Upper lobe of left lung (tissue), 6 donors: ENCODE data around the gene GET4. TPM values are rescaled to one million over a fixed set of nuclear protein-coding genes. Genes with fewer than 3 reads are reported as not detected.
A peak's percentile ranks its signal among the peaks of the same experiment; 100 is the strongest.

Source experiments
- ATAC-seq, 2 donors: fragments of 200-7000 bp; cut with Tn5 transposase; one replicate each; pipeline ENCODE4 v1.9.1; 2022; ENCODE audit warnings: mild to moderate bottlenecking in 2 of 2, moderate library complexity in 2 of 2; ENCODE audit not compliant: low FRiP score in 2 of 2
- DNase-seq, 2 donors: peaks; one replicate each; pipeline ENCODE4 v3.0.0-alpha.2; 2019 to 2020
- H3K27ac ChIP-seq, 4 donors: fragments of 200-600 bp; sonication (generic); one replicate each; pipeline ENCODE4 v1.5.1; 2016 to 2019
- H3K27me3 ChIP-seq, 4 donors: fragments of 200-600 bp; sonication (generic); one replicate each; pipeline ENCODE4 v1.5.1; 2017 to 2019
- H3K36me3 ChIP-seq, 4 donors: fragments of 200-600 bp; sonication (generic); one replicate each; pipeline ENCODE4 v1.5.1; 2016 to 2019
- H3K4me1 ChIP-seq, 4 donors: fragments of 200-600 bp; sonication (generic); one replicate each; pipeline ENCODE4 v1.5.1; 2018 to 2019
- H3K4me3 ChIP-seq, 4 donors: fragments of 200-600 bp; sonication (generic); one replicate each; pipeline ENCODE4 v1.5.1; 2017 to 2019; ENCODE audit warnings: mild to moderate bottlenecking in 2 of 4, moderate library complexity in 1 of 4
- H3K9me3 ChIP-seq, 4 donors: fragments of 200-600 bp; sonication (generic); one replicate each; pipeline ENCODE4 v1.5.1; 2018 to 2019
- CTCF ChIP-seq, 6 experiments: fragments of 450-650 bp in 4 of 6; fragments of 200-600 bp in 2 of 6; sonication (generic) in 2 of 6; IDR thresholded peaks; one replicate each; pipeline ENCODE4 v1.5.1; 2016 to 2019; ENCODE audit warnings: antibody characterized with exemption in 6 of 6
- EP300 ChIP-seq, 4 donors: sonication (generic); formaldehyde crosslinking; IDR thresholded peaks; one replicate each; pipeline ENCODE4 v1.5.1; 2017; ENCODE audit warnings: antibody characterized with exemption in 4 of 4, control low read depth in 2 of 4
- POLR2A ChIP-seq, 4 donors: fragments of 450-650 bp; IDR thresholded peaks; one replicate each; pipeline ENCODE4 v1.5.1; 2016 to 2017; ENCODE audit warnings: antibody characterized with exemption in 4 of 4, mild to moderate bottlenecking in 2 of 4
- POLR2AphosphoS5 ChIP-seq, 2 donors: sonication (generic); formaldehyde crosslinking; IDR thresholded peaks; one replicate each; pipeline ENCODE4 v1.5.1; 2017; ENCODE audit warnings: antibody characterized with exemption in 2 of 2
- WGBS, 2 donors: methylation state at CpG; one replicate each; pipeline ENCODE4 v1.1.5; 2017 to 2018; 5-methylcytosine and 5-hydroxymethylcytosine counted together
- total RNA-seq, 6 donors: library from RNA; depleted of rRNA in 4 of 6; stranded (reverse); fragments of >200 nt in 4 of 6; gene quantifications; one replicate each; pipeline versions ENCODE4 v1.1.0 to v1.2.1, GENCODE V29; 2016 to 2021
- donor health status: DM: no; HTN: no; CAD: no; lungs with moderate emphysema.
- donor health status: DM: no; HTN: yes; CAD: no; lungs with severe emphysema.

GET4 gene
- total RNA-seq, 6 donors from 2014 or later, result 26.0 to 82.6 (median 40.8) TPM

GRCh38 chr7:875476-876076 lies 778 bp upstream of the GET4 start:
- ATAC-seq, result no peak
- peaks cover 6 to 32% (median 15%) of the 10 kb centered on the region in 4 donors for H3K36me3 ChIP-seq
- H3K27me3 ChIP-seq, result no peaks in the 10 kb centered on the region
- DNase-seq, result peak in 1 of 2 donors; percentile 79
- WGBS, 2 donors, result 76 to 85% methylated on average over 23 to 27 of the region's 27 CpGs
- peak overlapping the region; percentile 78 to 93 (median 81) for H3K27ac ChIP-seq
- H3K4me1 ChIP-seq, result peaks cover 29 to 45% (median 37%) of the 10 kb centered on the region in 4 donors
- H3K4me3 ChIP-seq, result peak overlapping the region in 3 of 4 donors; percentile 44 to 95 (median 94)
- TF ChIP-seq POLR2A (IDR thresholded peaks at IDR 0.05), result peak in 1 of 4 donors; percentile 14
- no peak for TF ChIP-seq POLR2AphosphoS5 (IDR thresholded peaks at IDR 0.05)
- TF ChIP-seq EP300 (IDR thresholded peaks at IDR 0.05), result no peak
- TF ChIP-seq CTCF (IDR thresholded peaks at IDR 0.05), result no peak
- peaks cover 0 to 4% (median 0%) of the 10 kb centered on the region in 4 donors for H3K9me3 ChIP-seq

- TF ChIP-seq POLR2A (IDR thresholded peaks at IDR 0.05), result no peak
- TF ChIP-seq EP300 (IDR thresholded peaks at IDR 0.05), result no peak
- no peak for TF ChIP-seq CTCF (IDR thresholded peaks at IDR 0.05)
- TF ChIP-seq POLR2AphosphoS5 (IDR thresholded peaks at IDR 0.05), result no peak
- ATAC-seq (peak in 1 of 2 donors; percentile 14), DNase-seq (no peak)
- peak overlapping the region; percentile 83 to 93 (median 90) for H3K27ac ChIP-seq
- 1% methylated on average over 20 to 25 of the region's 26 CpGs for WGBS, 2 donors
- peaks cover 6 to 19% (median 9%) of the 10 kb centered on the region in 4 donors for H3K36me3 ChIP-seq
- H3K4me1 ChIP-seq, result peaks cover 29 to 45% (median 37%) of the 10 kb centered on the region in 4 donors
- H3K27me3 ChIP-seq, result no peaks in the 10 kb centered on the region
- H3K4me3 ChIP-seq, result peak overlapping the region; percentile 90 to 96 (median 94)
- H3K9me3 ChIP-seq, result peaks cover 0 to 4% (median 0%) of the 10 kb centered on the region in 4 donors
Measured at GRCh38 chr7:876972-877311, 588 bp downstream of the GET4 start.

- Histone ChIP-seq H3K27ac (peak overlapping the region; percentile 83 to 93 (median 90)), H3K9me3 (peaks cover 0 to 4% (median 0%) of the 10 kb centered on the region in 4 donors), H3K27me3 (no peaks in the 10 kb centered on the region), H3K4me1 (peaks cover 29 to 48% (median 37%) of the 10 kb centered on the region in 4 donors), H3K4me3 (peak overlapping the region; percentile 90 to 96 (median 94)), H3K36me3 (peaks cover 1 to 12% (median 4%) of the 10 kb centered on the region in 4 donors)
- ATAC-seq, result no peak
- TF ChIP-seq EP300 (IDR thresholded peaks at IDR 0.05), result no peak
- TF ChIP-seq POLR2A (IDR thresholded peaks at IDR 0.05), result no peak
- TF ChIP-seq CTCF (IDR thresholded peaks at IDR 0.05), result no peak
- TF ChIP-seq POLR2AphosphoS5 (IDR thresholded peaks at IDR 0.05), result no peak
- WGBS, 2 donors, result 2 to 37% methylated on average over 18 to 21 of the region's 47 CpGs
- DNase-seq, result peak; percentile 52 to 82
Measured at GRCh38 chr7:877312-878232, 1.2 kb downstream of the GET4 start.

GRCh38 chr7:879093-879492 lies 2.7 kb downstream of the GET4 start:
- 80 to 81% methylated on average over 15 of the region's 15 CpGs for WGBS, 2 donors
- ATAC-seq, result no peak
- TF ChIP-seq POLR2AphosphoS5 (IDR thresholded peaks at IDR 0.05), result no peak
- no peak for TF ChIP-seq CTCF (IDR thresholded peaks at IDR 0.05)
- TF ChIP-seq EP300 (IDR thresholded peaks at IDR 0.05), result no peak
- no peak for TF ChIP-seq POLR2A (IDR thresholded peaks at IDR 0.05)
- Histone ChIP-seq H3K9me3 (peaks cover 0 to 4% (median 0%) of the 10 kb centered on the region in 4 donors), H3K36me3 (peaks cover 0 to 9% (median 0%) of the 10 kb centered on the region in 4 donors), H3K4me3 (no peak overlapping the region), H3K27me3 (no peaks in the 10 kb centered on the region), H3K4me1 (peaks cover 24 to 47% (median 30%) of the 10 kb centered on the region in 4 donors), H3K27ac (no peak overlapping the region)
- DNase-seq, result peak in 1 of 2 donors; percentile 87
